Spleen (tissue), 11 donors: ENCODE results near the gene MYL5. TPM values are rescaled to one million over a fixed set of nuclear protein-coding genes. Genes with fewer than 3 reads are reported as not detected.

Source experiments
- DNase-seq: peaks from one replicate; pipeline ENCODE4 v3.0.0-alpha.2; 2020
- H3K27ac ChIP-seq, 8 donors: fragments of 200-600 bp; sonication (generic) in 7 of 8; 1 replicate in 4 of 8; 2 replicates in 4 of 8; pipeline versions ENCODE4 v1.5.0 to v1.8.0; 2016 to 2021; ENCODE audit warnings: inconsistent platforms in 4 of 8, mild to moderate bottlenecking in 4 of 8, moderate library complexity in 1 of 8
- H3K27me3 ChIP-seq, 7 donors: fragments of 200-600 bp; sonication (generic) in 6 of 7; replicated peaks in 1 of 7; 1 replicate in 4 of 7; 2 replicates in 3 of 7; pipeline versions ENCODE4 v1.5.0 to v1.8.0; 2016 to 2021; ENCODE audit warnings: inconsistent platforms in 3 of 7, mild to moderate bottlenecking in 1 of 7
- H3K36me3 ChIP-seq, 6 donors: fragments of 200-600 bp; sonication (generic) in 5 of 6; 1 replicate in 4 of 6; 2 replicates in 2 of 6; pipeline versions ENCODE4 v1.5.0 to v1.8.0; 2016 to 2021; ENCODE audit warnings: inconsistent platforms in 2 of 6
- H3K4me1 ChIP-seq, 6 donors: fragments of 200-600 bp; sonication (generic) in 5 of 6; 1 replicate in 3 of 6; 2 replicates in 3 of 6; pipeline versions ENCODE4 v1.5.0 to v1.8.0; 2016 to 2021; ENCODE audit warnings: inconsistent platforms in 3 of 6
- H3K4me3 ChIP-seq, 8 donors: fragments of 200-600 bp; sonication (generic) in 7 of 8; 1 replicate in 4 of 8; 2 replicates in 4 of 8; pipeline versions ENCODE4 v1.5.0 to v1.8.0; 2016 to 2021; ENCODE audit warnings: inconsistent platforms in 4 of 8, mild to moderate bottlenecking in 4 of 8, moderate library complexity in 2 of 8
- H3K9me3 ChIP-seq, 8 donors: fragments of 200-600 bp; sonication (generic) in 7 of 8; 1 replicate in 4 of 8; 2 replicates in 4 of 8; pipeline versions ENCODE4 v1.5.0 to v1.8.0; 2016 to 2021; ENCODE audit warnings: inconsistent platforms in 4 of 8
- CTCF ChIP-seq, 11 experiments: fragments of 200-600 bp in 7 of 11; fragments of 450-650 bp in 4 of 11; sonication (generic) in 4 of 11; IDR thresholded peaks in 8 of 11; conservative IDR thresholded peaks in 3 of 11; 1 replicate in 7 of 11; 2 replicates in 4 of 11; pipeline versions ENCODE4 v1.4.0 to v1.8.0; 2016 to 2021; ENCODE audit warnings: antibody characterized with exemption in 11 of 11, inconsistent platforms in 4 of 11, mild to moderate bottlenecking in 1 of 11
- POLR2A ChIP-seq, 3 donors: fragments of 450-650 bp; IDR thresholded peaks; one replicate each; pipeline ENCODE4 v1.5.1; 2017; ENCODE audit warnings: antibody characterized with exemption in 3 of 3, mild to moderate bottlenecking in 1 of 3
- POLR2AphosphoS5 ChIP-seq, 3 donors: sonication (generic); formaldehyde crosslinking; IDR thresholded peaks; one replicate each; pipeline ENCODE4 v1.5.1; 2017; ENCODE audit warnings: antibody characterized with exemption in 3 of 3
- WGBS, 5 donors: extraction: QIAGEN DNeasy Blood & Tissue Kit in 3 of 5; methylation state at CpG; one replicate each; pipeline versions ENCODE4 v1.1.5 to v1.1.7; 2013 to 2018; 5-methylcytosine and 5-hydroxymethylcytosine counted together
- intact Hi-C: fragments of 100-400 bp; cut with DNase I; formaldehyde crosslinking; loops from one replicate; pipeline ENCODE4 v1.15.0; 2023; ENCODE audit warnings: low total_unique reads
- polyA plus RNA-seq, 3 donors: library from polyadenylated mRNA; stranded (reverse); fragments of 200-250 nt; gene quantifications; one replicate each; pipeline ENCODE4 v1.2.1, GENCODE V29; 2013
- total RNA-seq, 7 donors: library from RNA; depleted of rRNA in 3 of 7; stranded (reverse); fragments of >200 nt in 3 of 7; fragmentation: NEBNext Ultra II Directional in 4 of 7; extraction: Animal tissue kit (Norgen Biotek cat#: 25700) in 4 of 7; gene quantifications; one replicate each; pipeline versions ENCODE4 v1.1.0 to v1.2.1, GENCODE V29; 2016 to 2021
- donor health status: healthy with polysubstance abuse.
- donor health status: DM: no; HTN: no; CAD: no; lungs with moderate emphysema.
- donor health status: DM: no; HTN: no; CAD: no.
- donor health status: Bipolar disorder and iron deficiency.
- donor health status: healthy.
- donor health status: DM: no; HTN: no; CAD: no.
- donor health status: DM: yes; HTN: yes; CAD: no.

MYL5 gene
- total and polyA plus RNA-seq, 10 donors = 9.2 to 32.6 (median 19.2) TPM

- peak; percentile 74 for DNase-seq
- no peaks in the 10 kb centered on the region for H3K27me3 ChIP-seq
- H3K9me3 ChIP-seq = no peaks in the 10 kb centered on the region
- H3K27ac ChIP-seq = peak overlapping the region in 5 of 8 donors; percentile 65 to 89 (median 69)
- H3K4me3 ChIP-seq = peak overlapping the region in 1 of 8 donors; percentile 93
- 76 to 95% (median 89%) methylated on average over 6 to 9 of the region's 9 CpGs for WGBS, 5 donors
- no peak for TF ChIP-seq POLR2A (IDR thresholded peaks at IDR 0.05)
- TF ChIP-seq POLR2AphosphoS5 (IDR thresholded peaks at IDR 0.05) = no peak
- TF ChIP-seq CTCF (IDR thresholded peaks at IDR 0.05 in 8 of 11, conservative IDR thresholded peaks at IDR 0.05 in 3 of 11) = no peak
- intact Hi-C loops = no loop called here
- peaks cover 12 to 68% (median 58%) of the 10 kb centered on the region in 6 donors for H3K4me1 ChIP-seq
- H3K36me3 ChIP-seq = no peaks in the 10 kb centered on the region
Observed at GRCh38 chr4:680091-680490, 5.7 kb downstream of the MYL5 start.

- H3K4me3 ChIP-seq = peak overlapping the region in 7 of 8 donors; percentile 50 to 93 (median 56)
- WGBS, 5 donors = 53 to 82% (median 74%) methylated on average over 6 to 17 of the region's 17 CpGs
- TF ChIP-seq POLR2A (IDR thresholded peaks at IDR 0.05) (no peak), POLR2AphosphoS5 (IDR thresholded peaks at IDR 0.05) (no peak)
- no peaks in the 10 kb centered on the region for H3K27me3 ChIP-seq
- peak overlapping the region; percentile 8 to 89 (median 66) for H3K27ac ChIP-seq
- intact Hi-C loops = no loop called here
- no peaks in the 10 kb centered on the region for H3K9me3 ChIP-seq
- peak; percentile 82 for DNase-seq
- peaks cover 8 to 63% (median 53%) of the 10 kb centered on the region in 6 donors for H3K4me1 ChIP-seq
- H3K36me3 ChIP-seq = peaks cover 0 to under 1% (median 0%) of the 10 kb centered on the region in 6 donors
Observed at GRCh38 chr4:680551-680927, 6.2 kb downstream of the MYL5 start.

- DNase-seq = peak; percentile 91
- TF ChIP-seq POLR2A (IDR thresholded peaks at IDR 0.05) = no peak
- TF ChIP-seq CTCF (IDR thresholded peaks at IDR 0.05 in 8 of 11, conservative IDR thresholded peaks at IDR 0.05 in 3 of 11) = no peak
- TF ChIP-seq POLR2AphosphoS5 (IDR thresholded peaks at IDR 0.05) = peak; percentile 69 to 82 (median 70)
- Histone ChIP-seq H3K27ac (peak overlapping the region; percentile 8 to 89 (median 66)), H3K4me3 (peak overlapping the region; percentile 40 to 93 (median 55)), H3K36me3 (peaks cover 0 to 6% (median 0%) of the 10 kb centered on the region in 6 donors), H3K9me3 (no peaks in the 10 kb centered on the region), H3K27me3 (no peaks in the 10 kb centered on the region), H3K4me1 (peaks cover 6 to 58% (median 49%) of the 10 kb centered on the region in 6 donors)
- intact Hi-C loops = no loop called here
- 0 to 19% (median 4%) methylated on average over 8 to 57 of the region's 62 CpGs for WGBS, 5 donors
Observed at GRCh38 chr4:680928-681645, 6.7 kb downstream of the MYL5 start.

GRCh38 chr4:681736-682451, 7.6 kb downstream of the MYL5 start:
- Histone ChIP-seq H3K4me1 (peaks cover 6 to 60% (median 46%) of the 10 kb centered on the region in 6 donors), H3K9me3 (no peaks in the 10 kb centered on the region), H3K27ac (peak overlapping the region in 2 of 8 donors; percentile 18 to 89), H3K27me3 (no peaks in the 10 kb centered on the region), H3K4me3 (peak overlapping the region in 1 of 8 donors; percentile 93), H3K36me3 (peaks cover 0 to 9% (median 0%) of the 10 kb centered on the region in 6 donors)
- intact Hi-C loops = no loop called here
- WGBS, 5 donors = 82 to 91% (median 86%) methylated on average over 17 to 55 of the region's 58 CpGs
- DNase-seq = peak; percentile 84
- TF ChIP-seq POLR2AphosphoS5 (IDR thresholded peaks at IDR 0.05) = peak in 1 of 3 donors; percentile 41
- TF ChIP-seq POLR2A (IDR thresholded peaks at IDR 0.05) = no peak
